Brain microvascular endothelial cell (primary cell): Measurements from ENCODE around the gene CYP3A7.

Experiments
- DNase-seq: peaks from one replicate; pipeline ENCODE4 v3.0.0-alpha.2; 2020
- H3K27ac ChIP-seq: fragments of 250-450 bp; sonication (Bioruptor Pico); 2 replicates; pipeline ENCODE4 v1.5.1; 2020; ENCODE audit warnings: mild to moderate bottlenecking, moderate library complexity
- H3K27me3 ChIP-seq: fragments of 250-450 bp; sonication (Bioruptor Pico); replicated peaks from 2 replicates; pipeline ENCODE4 v1.5.1; 2020; ENCODE audit warnings: mild to moderate bottlenecking
- H3K36me3 ChIP-seq: fragments of 250-450 bp; sonication (Bioruptor Pico); replicated peaks from 2 replicates; pipeline ENCODE4 v1.5.1; 2020; ENCODE audit warnings: mild to moderate bottlenecking
- H3K4me3 ChIP-seq: 2 replicates; pipeline ENCODE4 v1.5.1; 2011; ENCODE audit warnings: low read depth, mild to moderate bottlenecking, control low read depth, low read length, moderate library complexity
- CTCF ChIP-seq: IDR thresholded peaks from 2 replicates; pipeline ENCODE4 v1.5.1; 2011; ENCODE audit warnings: low read depth, mild to moderate bottlenecking, moderate library complexity, low read length, control low read depth, inconsistent platforms; ENCODE audit errors: missing control alignments
- in situ Hi-C: cut with HindIII; loops from 2 replicates; pipeline ENCODE4 v1.10.0; 2017; ENCODE audit warnings: low sequenced_read_pairs, low pct_ligation_motif_present

CYP3A7 gene

GRCh38 chr7:99733448-99733847 is 1.5 kb downstream of the CYP3A7 start:
- Histone ChIP-seq H3K4me3 (no peak overlapping the region), H3K27ac (no peak overlapping the region), H3K36me3 (no peaks in the 10 kb centered on the region), H3K27me3 (no peaks in the 10 kb centered on the region)
- in situ Hi-C loops: no loop called here
- peak; percentile 66 for TF ChIP-seq CTCF
- DNase-seq: no peak

GRCh38 chr7:99733003-99733402 is 2.0 kb downstream of the CYP3A7 start:
- TF ChIP-seq CTCF: no peak
- no peak for DNase-seq
- no peaks in the 10 kb centered on the region for H3K36me3 ChIP-seq
- H3K27me3 ChIP-seq: no peaks in the 10 kb centered on the region
- H3K4me3 ChIP-seq: no peak overlapping the region
- in situ Hi-C loops: no loop called here
- no peak overlapping the region for H3K27ac ChIP-seq

GRCh38 chr7:99731638-99732374 is 3.2 kb downstream of the CYP3A7 start:
- no peaks in the 10 kb centered on the region for H3K27me3 ChIP-seq
- no peak for DNase-seq
- no peaks in the 10 kb centered on the region for H3K36me3 ChIP-seq
- in situ Hi-C loops: no loop called here
- H3K27ac ChIP-seq: no peak overlapping the region
- TF ChIP-seq CTCF: no peak
- no peak overlapping the region for H3K4me3 ChIP-seq

GRCh38 chr7:99730992-99731391 is 4.0 kb downstream of the CYP3A7 start:
- in situ Hi-C loops: no loop called here
- no peaks in the 10 kb centered on the region for H3K27me3 ChIP-seq
- H3K36me3 ChIP-seq: no peaks in the 10 kb centered on the region
- no peak overlapping the region for H3K27ac ChIP-seq
- DNase-seq: no peak
- H3K4me3 ChIP-seq: no peak overlapping the region
- TF ChIP-seq CTCF: no peak

- TF ChIP-seq CTCF: no peak
- in situ Hi-C loops: no loop called here
- Histone ChIP-seq H3K27ac (no peak overlapping the region), H3K36me3 (no peaks in the 10 kb centered on the region), H3K27me3 (no peaks in the 10 kb centered on the region), H3K4me3 (no peak overlapping the region)
- no peak for DNase-seq
These were observed 4.7 kb downstream of the CYP3A7 start for GRCh38 chr7:99730238-99730810.
